MM.1S (cell line): ENCODE data around the gene DEPDC5.

Source experiments
- EZH2 ChIP-seq: fragments of 300-600 bp; sonication (generic); optimal IDR thresholded peaks from 2 replicates; pipeline ENCODE3; 2017; ENCODE audit warnings: low read depth, mild to moderate bottlenecking, antibody characterized with exemption, low read length, mixed read lengths
- EZH2phosphoT487 ChIP-seq: fragments of 300-600 bp; sonication (generic); IDR thresholded peaks from 2 replicates; pipeline ENCODE4 v1.6.1; 2018; ENCODE audit warnings: antibody characterized with exemption, low read length
- TF ChIP-seq, protein P1 (sequence below): fragments of 300-600 bp; sonication (generic); IDR thresholded peaks from 2 replicates; pipeline ENCODE4 v1.5.1; 2016; ENCODE audit warnings: antibody characterized with exemption, low read length, mixed read lengths

DNA sequence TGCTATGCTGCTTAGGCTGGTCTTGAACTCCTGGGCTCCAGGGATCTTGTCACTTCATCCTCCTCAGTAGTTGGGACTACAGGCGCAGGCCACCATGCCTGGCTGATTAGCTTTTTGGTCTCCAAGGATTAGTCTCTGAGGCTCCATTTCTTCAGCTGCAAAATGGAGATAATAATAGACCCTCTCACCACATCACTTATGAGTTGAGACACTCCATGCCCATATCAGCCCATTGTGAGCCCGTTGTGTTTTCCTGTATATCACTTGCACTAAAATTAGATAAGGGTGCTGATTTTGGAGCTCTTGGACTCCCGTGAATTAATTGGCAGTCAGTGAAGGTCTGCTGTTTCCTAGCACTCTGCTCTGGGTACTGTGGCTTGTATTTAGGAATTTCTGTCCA lies 36.0 kb downstream of the DEPDC5 start:
- TF ChIP-seq, protein P1, sequence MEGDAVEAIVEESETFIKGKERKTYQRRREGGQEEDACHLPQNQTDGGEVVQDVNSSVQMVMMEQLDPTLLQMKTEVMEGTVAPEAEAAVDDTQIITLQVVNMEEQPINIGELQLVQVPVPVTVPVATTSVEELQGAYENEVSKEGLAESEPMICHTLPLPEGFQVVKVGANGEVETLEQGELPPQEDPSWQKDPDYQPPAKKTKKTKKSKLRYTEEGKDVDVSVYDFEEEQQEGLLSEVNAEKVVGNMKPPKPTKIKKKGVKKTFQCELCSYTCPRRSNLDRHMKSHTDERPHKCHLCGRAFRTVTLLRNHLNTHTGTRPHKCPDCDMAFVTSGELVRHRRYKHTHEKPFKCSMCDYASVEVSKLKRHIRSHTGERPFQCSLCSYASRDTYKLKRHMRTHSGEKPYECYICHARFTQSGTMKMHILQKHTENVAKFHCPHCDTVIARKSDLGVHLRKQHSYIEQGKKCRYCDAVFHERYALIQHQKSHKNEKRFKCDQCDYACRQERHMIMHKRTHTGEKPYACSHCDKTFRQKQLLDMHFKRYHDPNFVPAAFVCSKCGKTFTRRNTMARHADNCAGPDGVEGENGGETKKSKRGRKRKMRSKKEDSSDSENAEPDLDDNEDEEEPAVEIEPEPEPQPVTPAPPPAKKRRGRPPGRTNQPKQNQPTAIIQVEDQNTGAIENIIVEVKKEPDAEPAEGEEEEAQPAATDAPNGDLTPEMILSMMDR: no peak
- no peak for TF ChIP-seq EZH2
- no peak for TF ChIP-seq EZH2phosphoT487
